Body of pancreas (tissue), 4 donors: Measurements from ENCODE around the gene ATRN.

Experiments used
- POLR2A ChIP-seq, 3 donors: fragments of 450-650 bp; IDR thresholded peaks; one replicate each; pipeline ENCODE4 v1.6.1; 2016; ENCODE audit warnings: antibody characterized with exemption in 3 of 3, mild to moderate bottlenecking in 2 of 3
- TF ChIP-seq, protein P1 (sequence below), 7 experiments: fragments of 450-650 bp in 4 of 7; fragments of 200-600 bp in 3 of 7; sonication (generic) in 3 of 7; IDR thresholded peaks; one replicate each; pipeline ENCODE4 v1.5.1; 2016 to 2019; ENCODE audit warnings: antibody characterized with exemption in 7 of 7

DNA sequence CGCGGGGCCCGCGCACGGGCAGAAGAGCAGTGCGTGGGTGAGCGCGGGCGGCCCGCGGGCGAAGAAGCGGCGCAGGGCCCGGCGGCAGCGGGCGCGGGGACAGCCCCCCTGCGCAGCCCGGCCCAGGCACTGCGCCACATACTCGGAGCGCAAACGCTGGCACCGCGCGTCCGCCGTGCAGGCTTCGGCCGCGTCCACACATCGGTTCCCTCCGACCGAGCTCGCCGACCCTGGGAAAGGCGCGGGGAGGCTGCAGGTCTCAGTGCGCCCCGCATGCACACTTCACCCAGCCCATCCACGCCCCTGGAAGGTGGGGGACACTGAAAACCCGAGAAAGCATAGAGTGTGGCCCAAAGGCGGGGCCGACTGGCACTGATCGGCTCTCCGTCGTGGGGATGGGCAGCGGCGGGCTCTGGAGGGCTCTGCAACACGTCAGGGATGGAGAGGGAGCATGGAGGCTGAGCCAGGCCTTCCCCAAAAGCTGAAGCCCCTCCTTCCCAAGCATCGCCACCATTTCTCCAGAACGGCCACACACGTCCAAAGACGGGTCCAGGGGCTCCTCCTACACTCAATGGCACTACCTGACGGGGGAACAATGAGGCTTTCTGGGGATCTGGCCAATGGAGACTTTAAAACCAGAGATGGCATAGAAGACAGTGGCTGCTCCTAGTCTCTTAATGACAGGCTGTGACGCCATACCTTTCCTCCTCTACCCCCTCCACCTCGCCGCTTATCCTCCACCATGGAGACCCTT lies 190.4 kb downstream of the ATRN start:
- no peak for TF ChIP-seq POLR2A (IDR thresholded peaks at IDR 0.05)
- TF ChIP-seq, protein P1, sequence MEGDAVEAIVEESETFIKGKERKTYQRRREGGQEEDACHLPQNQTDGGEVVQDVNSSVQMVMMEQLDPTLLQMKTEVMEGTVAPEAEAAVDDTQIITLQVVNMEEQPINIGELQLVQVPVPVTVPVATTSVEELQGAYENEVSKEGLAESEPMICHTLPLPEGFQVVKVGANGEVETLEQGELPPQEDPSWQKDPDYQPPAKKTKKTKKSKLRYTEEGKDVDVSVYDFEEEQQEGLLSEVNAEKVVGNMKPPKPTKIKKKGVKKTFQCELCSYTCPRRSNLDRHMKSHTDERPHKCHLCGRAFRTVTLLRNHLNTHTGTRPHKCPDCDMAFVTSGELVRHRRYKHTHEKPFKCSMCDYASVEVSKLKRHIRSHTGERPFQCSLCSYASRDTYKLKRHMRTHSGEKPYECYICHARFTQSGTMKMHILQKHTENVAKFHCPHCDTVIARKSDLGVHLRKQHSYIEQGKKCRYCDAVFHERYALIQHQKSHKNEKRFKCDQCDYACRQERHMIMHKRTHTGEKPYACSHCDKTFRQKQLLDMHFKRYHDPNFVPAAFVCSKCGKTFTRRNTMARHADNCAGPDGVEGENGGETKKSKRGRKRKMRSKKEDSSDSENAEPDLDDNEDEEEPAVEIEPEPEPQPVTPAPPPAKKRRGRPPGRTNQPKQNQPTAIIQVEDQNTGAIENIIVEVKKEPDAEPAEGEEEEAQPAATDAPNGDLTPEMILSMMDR (IDR thresholded peaks at IDR 0.05) = no peak
